WTC11 (cell line): ENCODE measurements around the gene GRIN2A. TPM values are rescaled to one million over a fixed set of nuclear protein-coding genes. Genes with fewer than 3 reads are reported as not detected.

Source experiments
- ATAC-seq: fragments of 200-7000 bp; cut with Tn5 transposase; 2 replicates; pipeline ENCODE4 v1.10.0; 2021; ENCODE audit warnings: mild to moderate bottlenecking, moderate library complexity
- CTCF ChIA-PET: fragments of 300-600 bp; sonication (Branson Sonifier 250); formaldehyde crosslinking; loops from one replicate; lab custom pipeline; 2021; ENCODE audit warnings: antibody characterized with exemption; lab: Charles Lee
- POLR2A ChIA-PET: fragments of 350-600 bp; sonication (Branson Sonifier 250); formaldehyde crosslinking; loops from one replicate; lab custom pipeline; 2021; ENCODE audit warnings: antibody characterized with exemption; lab: Charles Lee
- DNase-seq: peaks from one replicate; pipeline ENCODE4 v3.0.0; 2021; ENCODE audit warnings: low spot score
- H3K27ac Mint-ChIP-seq: 2 replicates; pipeline ENCODE4 v1.8.0; 2021; ENCODE audit warnings: mixed read lengths
- H3K27me3 Mint-ChIP-seq: 2 replicates; pipeline ENCODE4 v1.8.0; 2021; ENCODE audit warnings: low read depth, mild to moderate bottlenecking, moderate library complexity, mixed read lengths
- H3K36me3 Mint-ChIP-seq: 2 replicates; pipeline ENCODE4 v1.8.0; 2021; ENCODE audit warnings: mixed read lengths
- H3K4me1 Mint-ChIP-seq: 2 replicates; pipeline ENCODE4 v1.8.0; 2022; ENCODE audit warnings: mixed read lengths
- H3K4me3 Mint-ChIP-seq: 2 replicates; pipeline ENCODE4 v1.8.0; 2021; ENCODE audit warnings: mild to moderate bottlenecking, moderate library complexity, mixed read lengths
- H3K9me3 Mint-ChIP-seq: 2 replicates; pipeline ENCODE4 v1.8.0; 2021; ENCODE audit warnings: mixed read lengths
- ATF1 ChIP-seq: sonication (generic); formaldehyde crosslinking; IDR thresholded peaks from 2 replicates; pipeline ENCODE4 v1.8.1; 2023; ENCODE audit warnings: mild to moderate bottlenecking, moderate library complexity, missing genetic modification reagents
- CREB1 ChIP-seq: sonication (generic); formaldehyde crosslinking; IDR thresholded peaks from 2 replicates; pipeline ENCODE4 v1.8.0; 2023; ENCODE audit warnings: mild to moderate bottlenecking, missing genetic modification reagents
- EMX1 ChIP-seq: fragments of 250-450 bp; sonication (Bioruptor Pico); IDR thresholded peaks from 2 replicates; pipeline ENCODE4 v1.8.0; 2021; ENCODE audit warnings: mild to moderate bottlenecking
- FOXK1 ChIP-seq: sonication (generic); formaldehyde crosslinking; IDR thresholded peaks from 2 replicates; pipeline ENCODE4 v1.8.0; 2022; ENCODE audit warnings: mild to moderate bottlenecking, moderate library complexity, missing genetic modification reagents
- HMGA2 ChIP-seq: fragments of 250-450 bp; sonication (Bioruptor Pico); IDR thresholded peaks from 2 replicates; pipeline ENCODE4 v1.4.0; 2021; ENCODE audit warnings: mild to moderate bottlenecking, moderate library complexity
- MXD4 ChIP-seq: fragments of 250-450 bp; sonication (Bioruptor Pico); IDR thresholded peaks from 2 replicates; pipeline ENCODE4 v1.8.0; 2021; ENCODE audit warnings: mild to moderate bottlenecking, moderate library complexity, borderline replicate concordance
- SMAD4 ChIP-seq: sonication (generic); formaldehyde crosslinking; IDR thresholded peaks from 2 replicates; pipeline ENCODE4 v1.8.0; 2022; ENCODE audit warnings: mild to moderate bottlenecking, missing genetic modification reagents
- ZNF396 ChIP-seq: fragments of 250-450 bp; sonication (Bioruptor Pico); IDR thresholded peaks from 2 replicates; pipeline ENCODE4 v1.8.0; 2021; ENCODE audit warnings: mild to moderate bottlenecking, moderate library complexity, borderline replicate concordance
- ZNF671 ChIP-seq: fragments of 250-450 bp; sonication (Bioruptor Pico); IDR thresholded peaks from 2 replicates; pipeline ENCODE4 v1.8.0; 2021; ENCODE audit warnings: mild to moderate bottlenecking
- total RNA-seq: library from RNA; stranded (reverse); gene quantifications from 3 replicates; pipeline ENCODE4 v1.2.3, GENCODE V29; 2021
- TF ChIP-seq, protein P1 (sequence below): sonication (generic); formaldehyde crosslinking; IDR thresholded peaks from 2 replicates; pipeline ENCODE4 v1.8.1; 2023; ENCODE audit warnings: mild to moderate bottlenecking, missing genetic modification reagents, moderate library complexity
- TF ChIP-seq, protein P2 (sequence below): sonication (generic); formaldehyde crosslinking; IDR thresholded peaks from 2 replicates; pipeline ENCODE4 v1.8.1; 2022; ENCODE audit warnings: mild to moderate bottlenecking, moderate library complexity, missing genetic modification reagents
- TF ChIP-seq, protein P3 (sequence below): sonication (generic); formaldehyde crosslinking; IDR thresholded peaks from 2 replicates; pipeline ENCODE4 v1.8.0; 2022; ENCODE audit warnings: mild to moderate bottlenecking, missing genetic modification reagents
- TF ChIP-seq, protein P4 (sequence below): fragments of 250-450 bp; sonication (Bioruptor Pico); IDR thresholded peaks from 2 replicates; pipeline ENCODE4 v1.9.0; 2021; ENCODE audit warnings: mild to moderate bottlenecking, borderline replicate concordance
- TF ChIP-seq, protein P5 (sequence below): sonication (generic); formaldehyde crosslinking; conservative IDR thresholded peaks from 2 replicates; pipeline ENCODE4 v1.8.1; 2022; ENCODE audit warnings: mild to moderate bottlenecking, missing genetic modification reagents
- TF ChIP-seq, protein P6 (sequence below): sonication (generic); formaldehyde crosslinking; IDR thresholded peaks from 2 replicates; pipeline ENCODE4 v1.8.1; 2022; ENCODE audit warnings: mild to moderate bottlenecking, missing genetic modification reagents, moderate library complexity, borderline replicate concordance
- TF ChIP-seq, protein P7 (sequence below): fragments of 250-450 bp; sonication (Bioruptor Pico); IDR thresholded peaks from 2 replicates; pipeline ENCODE4 v1.9.0; 2021; ENCODE audit warnings: moderate library complexity, mild to moderate bottlenecking, inconsistent platforms, borderline replicate concordance
- TF ChIP-seq, protein P8 (sequence below): sonication (generic); formaldehyde crosslinking; IDR thresholded peaks from 2 replicates; pipeline ENCODE4 v1.8.1; 2022; ENCODE audit warnings: low read depth, mild to moderate bottlenecking, moderate library complexity, missing genetic modification reagents, borderline replicate concordance

GRIN2A gene
- total RNA-seq, 1 experiment from 2014 or later = 3.5 TPM

DNA sequence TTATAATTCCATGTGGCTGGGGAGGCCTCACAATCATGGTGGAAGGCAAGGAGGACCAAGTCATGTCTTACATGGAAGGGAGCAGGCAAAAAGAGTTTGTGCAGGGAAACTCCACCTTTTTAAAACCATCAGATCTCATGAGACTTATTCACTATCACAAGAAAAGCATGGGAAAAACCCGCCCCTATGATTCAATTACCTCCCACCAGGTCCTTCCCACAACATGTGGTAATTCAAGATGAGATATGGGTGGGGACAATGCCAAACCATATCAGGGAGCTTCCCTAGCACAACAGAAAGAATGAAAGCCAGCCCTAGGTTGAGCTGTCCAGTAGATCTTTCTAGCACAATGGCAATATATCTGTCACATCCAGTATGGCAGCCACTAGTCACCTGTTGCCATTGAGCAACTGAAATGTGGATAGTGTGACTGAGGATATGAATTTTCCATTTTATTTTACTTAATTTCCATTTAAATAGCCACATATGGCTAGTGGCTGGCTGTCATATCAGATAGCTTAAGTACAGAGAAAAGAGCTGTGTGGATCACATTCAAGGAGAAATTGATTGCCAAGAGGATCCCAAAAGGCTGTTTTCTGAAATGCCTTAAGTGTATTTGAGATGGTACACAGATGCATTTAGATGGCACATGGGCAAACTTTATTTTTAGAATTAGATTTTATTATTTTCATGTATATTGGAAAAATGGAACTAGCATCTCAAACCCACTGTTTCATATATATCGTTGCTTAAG lies 273.0 kb downstream of the GRIN2A start (continued):
- TF ChIP-seq, protein P1, sequence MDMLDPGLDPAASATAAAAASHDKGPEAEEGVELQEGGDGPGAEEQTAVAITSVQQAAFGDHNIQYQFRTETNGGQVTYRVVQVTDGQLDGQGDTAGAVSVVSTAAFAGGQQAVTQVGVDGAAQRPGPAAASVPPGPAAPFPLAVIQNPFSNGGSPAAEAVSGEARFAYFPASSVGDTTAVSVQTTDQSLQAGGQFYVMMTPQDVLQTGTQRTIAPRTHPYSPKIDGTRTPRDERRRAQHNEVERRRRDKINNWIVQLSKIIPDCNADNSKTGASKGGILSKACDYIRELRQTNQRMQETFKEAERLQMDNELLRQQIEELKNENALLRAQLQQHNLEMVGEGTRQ = no peak
- no peak for TF ChIP-seq SMAD4 (CRISPR knock-in tag)

DNA sequence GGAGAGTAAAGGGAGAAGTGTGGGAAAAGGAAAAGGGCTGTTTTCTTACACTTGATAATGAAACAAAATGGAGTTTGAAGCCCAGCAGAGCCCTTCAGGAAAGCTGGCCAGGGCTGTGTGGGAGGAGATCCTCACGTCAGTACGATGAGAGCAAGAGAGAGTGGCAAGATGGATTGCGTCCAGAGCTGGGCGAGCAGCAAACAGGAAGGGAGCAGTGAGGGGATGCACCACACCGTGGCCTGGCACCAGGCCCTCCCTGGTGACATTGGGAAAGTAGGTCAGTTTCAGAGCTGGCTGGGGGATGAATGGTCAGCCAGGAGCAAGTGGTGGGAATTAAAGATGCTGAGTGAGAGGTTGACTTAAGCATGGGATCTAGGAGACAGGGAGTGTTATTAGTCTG lies 273.6 kb downstream of the GRIN2A start:
- Mint-ChIP-seq H3K36me3 (no peaks in the 10 kb centered on the region), H3K27ac (no peak overlapping the region), H3K9me3 (no peaks in the 10 kb centered on the region), H3K27me3 (no peaks in the 10 kb centered on the region; the same call in 1 of the 2 replicates), H3K4me3 (no peak overlapping the region), H3K4me1 (no peaks in the 10 kb centered on the region)
- TF ChIP-seq, protein P2, sequence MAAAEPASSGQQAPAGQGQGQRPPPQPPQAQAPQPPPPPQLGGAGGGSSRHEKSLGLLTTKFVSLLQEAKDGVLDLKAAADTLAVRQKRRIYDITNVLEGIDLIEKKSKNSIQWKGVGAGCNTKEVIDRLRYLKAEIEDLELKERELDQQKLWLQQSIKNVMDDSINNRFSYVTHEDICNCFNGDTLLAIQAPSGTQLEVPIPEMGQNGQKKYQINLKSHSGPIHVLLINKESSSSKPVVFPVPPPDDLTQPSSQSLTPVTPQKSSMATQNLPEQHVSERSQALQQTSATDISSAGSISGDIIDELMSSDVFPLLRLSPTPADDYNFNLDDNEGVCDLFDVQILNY (CRISPR knock-in tag) = no peak
- no peak for TF ChIP-seq EMX1 (CRISPR knock-in tag)
- no peak for TF ChIP-seq MXD4
- no peak for TF ChIP-seq ATF1 (CRISPR knock-in tag)
- TF ChIP-seq CREB1 (CRISPR knock-in tag) = no peak
- TF ChIP-seq HMGA2 (CRISPR knock-in tag) = no peak
- TF ChIP-seq, protein P3, sequence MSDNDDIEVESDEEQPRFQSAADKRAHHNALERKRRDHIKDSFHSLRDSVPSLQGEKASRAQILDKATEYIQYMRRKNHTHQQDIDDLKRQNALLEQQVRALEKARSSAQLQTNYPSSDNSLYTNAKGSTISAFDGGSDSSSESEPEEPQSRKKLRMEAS (CRISPR knock-in tag) = no peak
- TF ChIP-seq, protein P4, sequence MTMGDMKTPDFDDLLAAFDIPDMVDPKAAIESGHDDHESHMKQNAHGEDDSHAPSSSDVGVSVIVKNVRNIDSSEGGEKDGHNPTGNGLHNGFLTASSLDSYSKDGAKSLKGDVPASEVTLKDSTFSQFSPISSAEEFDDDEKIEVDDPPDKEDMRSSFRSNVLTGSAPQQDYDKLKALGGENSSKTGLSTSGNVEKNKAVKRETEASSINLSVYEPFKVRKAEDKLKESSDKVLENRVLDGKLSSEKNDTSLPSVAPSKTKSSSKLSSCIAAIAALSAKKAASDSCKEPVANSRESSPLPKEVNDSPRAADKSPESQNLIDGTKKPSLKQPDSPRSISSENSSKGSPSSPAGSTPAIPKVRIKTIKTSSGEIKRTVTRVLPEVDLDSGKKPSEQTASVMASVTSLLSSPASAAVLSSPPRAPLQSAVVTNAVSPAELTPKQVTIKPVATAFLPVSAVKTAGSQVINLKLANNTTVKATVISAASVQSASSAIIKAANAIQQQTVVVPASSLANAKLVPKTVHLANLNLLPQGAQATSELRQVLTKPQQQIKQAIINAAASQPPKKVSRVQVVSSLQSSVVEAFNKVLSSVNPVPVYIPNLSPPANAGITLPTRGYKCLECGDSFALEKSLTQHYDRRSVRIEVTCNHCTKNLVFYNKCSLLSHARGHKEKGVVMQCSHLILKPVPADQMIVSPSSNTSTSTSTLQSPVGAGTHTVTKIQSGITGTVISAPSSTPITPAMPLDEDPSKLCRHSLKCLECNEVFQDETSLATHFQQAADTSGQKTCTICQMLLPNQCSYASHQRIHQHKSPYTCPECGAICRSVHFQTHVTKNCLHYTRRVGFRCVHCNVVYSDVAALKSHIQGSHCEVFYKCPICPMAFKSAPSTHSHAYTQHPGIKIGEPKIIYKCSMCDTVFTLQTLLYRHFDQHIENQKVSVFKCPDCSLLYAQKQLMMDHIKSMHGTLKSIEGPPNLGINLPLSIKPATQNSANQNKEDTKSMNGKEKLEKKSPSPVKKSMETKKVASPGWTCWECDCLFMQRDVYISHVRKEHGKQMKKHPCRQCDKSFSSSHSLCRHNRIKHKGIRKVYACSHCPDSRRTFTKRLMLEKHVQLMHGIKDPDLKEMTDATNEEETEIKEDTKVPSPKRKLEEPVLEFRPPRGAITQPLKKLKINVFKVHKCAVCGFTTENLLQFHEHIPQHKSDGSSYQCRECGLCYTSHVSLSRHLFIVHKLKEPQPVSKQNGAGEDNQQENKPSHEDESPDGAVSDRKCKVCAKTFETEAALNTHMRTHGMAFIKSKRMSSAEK (CRISPR knock-in tag) = no peak
- DNase-seq (no peak), ATAC-seq (no peak)
- ChIA-PET CTCF (no interaction called here), POLR2A (no interaction called here)

DNA sequence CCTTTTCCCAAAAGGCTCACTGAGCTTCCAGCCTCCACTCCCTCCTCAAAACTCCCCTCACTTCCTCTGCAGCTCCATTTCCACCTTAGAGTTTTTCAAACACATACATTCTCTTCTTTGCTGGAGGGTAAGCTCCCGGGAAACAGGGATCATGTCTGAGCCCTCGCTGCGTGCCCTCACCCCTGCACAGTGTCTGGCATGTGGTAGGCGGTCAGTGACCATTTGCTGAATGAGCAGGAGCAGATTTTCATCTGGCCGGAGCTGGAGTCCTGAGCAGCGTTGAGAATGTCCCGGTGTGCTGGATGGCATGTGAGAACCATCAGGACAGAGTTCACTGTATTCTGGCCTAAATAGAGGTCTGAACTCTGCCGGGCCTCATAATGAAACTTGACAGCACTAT lies 274.5 kb downstream of the GRIN2A start:
- H3K27ac Mint-ChIP-seq = no peak overlapping the region
- H3K4me1 Mint-ChIP-seq = no peaks in the 10 kb centered on the region
- ATAC-seq (no peak), DNase-seq (no peak)
- CTCF ChIA-PET = no interaction called here
- H3K36me3 Mint-ChIP-seq = no peaks in the 10 kb centered on the region
- TF ChIP-seq, protein P5, sequence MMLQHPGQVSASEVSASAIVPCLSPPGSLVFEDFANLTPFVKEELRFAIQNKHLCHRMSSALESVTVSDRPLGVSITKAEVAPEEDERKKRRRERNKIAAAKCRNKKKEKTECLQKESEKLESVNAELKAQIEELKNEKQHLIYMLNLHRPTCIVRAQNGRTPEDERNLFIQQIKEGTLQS (CRISPR knock-in tag) = no peak
- TF ChIP-seq ZNF671 (CRISPR knock-in tag) = no peak
- TF ChIP-seq, protein P6, sequence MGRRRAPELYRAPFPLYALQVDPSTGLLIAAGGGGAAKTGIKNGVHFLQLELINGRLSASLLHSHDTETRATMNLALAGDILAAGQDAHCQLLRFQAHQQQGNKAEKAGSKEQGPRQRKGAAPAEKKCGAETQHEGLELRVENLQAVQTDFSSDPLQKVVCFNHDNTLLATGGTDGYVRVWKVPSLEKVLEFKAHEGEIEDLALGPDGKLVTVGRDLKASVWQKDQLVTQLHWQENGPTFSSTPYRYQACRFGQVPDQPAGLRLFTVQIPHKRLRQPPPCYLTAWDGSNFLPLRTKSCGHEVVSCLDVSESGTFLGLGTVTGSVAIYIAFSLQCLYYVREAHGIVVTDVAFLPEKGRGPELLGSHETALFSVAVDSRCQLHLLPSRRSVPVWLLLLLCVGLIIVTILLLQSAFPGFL (CRISPR knock-in tag) = no peak
- TF ChIP-seq, protein P1 = no peak
- TF ChIP-seq FOXK1 (CRISPR knock-in tag) = no peak
- TF ChIP-seq, protein P7, sequence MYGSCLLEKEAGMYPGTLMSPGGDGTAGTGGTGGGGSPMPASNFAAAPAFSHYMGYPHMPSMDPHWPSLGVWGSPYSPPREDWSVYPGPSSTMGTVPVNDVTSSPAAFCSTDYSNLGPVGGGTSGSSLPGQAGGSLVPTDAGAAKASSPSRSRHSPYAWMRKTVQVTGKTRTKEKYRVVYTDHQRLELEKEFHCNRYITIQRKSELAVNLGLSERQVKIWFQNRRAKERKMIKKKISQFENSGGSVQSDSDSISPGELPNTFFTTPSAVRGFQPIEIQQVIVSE (CRISPR knock-in tag) = no peak
- no peak for TF ChIP-seq ZNF396
- TF ChIP-seq, protein P8, sequence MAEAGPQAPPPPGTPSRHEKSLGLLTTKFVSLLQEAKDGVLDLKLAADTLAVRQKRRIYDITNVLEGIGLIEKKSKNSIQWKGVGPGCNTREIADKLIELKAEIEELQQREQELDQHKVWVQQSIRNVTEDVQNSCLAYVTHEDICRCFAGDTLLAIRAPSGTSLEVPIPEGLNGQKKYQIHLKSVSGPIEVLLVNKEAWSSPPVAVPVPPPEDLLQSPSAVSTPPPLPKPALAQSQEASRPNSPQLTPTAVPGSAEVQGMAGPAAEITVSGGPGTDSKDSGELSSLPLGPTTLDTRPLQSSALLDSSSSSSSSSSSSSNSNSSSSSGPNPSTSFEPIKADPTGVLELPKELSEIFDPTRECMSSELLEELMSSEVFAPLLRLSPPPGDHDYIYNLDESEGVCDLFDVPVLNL (CRISPR knock-in tag) = no peak
- POLR2A ChIA-PET = interaction anchor here (0.5 kb wide), 1 partner anchor 317 kb away, joined by 3 read pairs; no protein-coding TSS in a partner anchor
- no peaks in the 10 kb centered on the region for H3K27me3 Mint-ChIP-seq
- no peaks in the 10 kb centered on the region for H3K9me3 Mint-ChIP-seq
- no peak overlapping the region for H3K4me3 Mint-ChIP-seq
